ENCODE results near the gene NKX6-1. TPM values are rescaled to one million over a fixed set of nuclear protein-coding genes. Genes with fewer than 3 reads are reported as not detected.

The NKX6-1 gene
- total and polyA plus RNA-seq, 2 experiments from 2014 or later: 0.11 TPM; not detected in 1

- H4K20me1 ChIP-seq (ENCODE audit: insufficient read depth): no peaks in the 10 kb centered on the region
- 5 to 21% methylated on average over 1 of the region's 1 CpG for WGBS, 2 experiments (ENCODE audit: low coverage in 1 of 2, low lambda C conversion rate in 2 of 2, missing lambda C conversion rate in 2 of 2)
Measured at GRCh38 chr4:84459783-84460182, 39.3 kb downstream of the NKX6-1 start.

GRCh38 chr4:84456157-84456556 is 42.9 kb downstream of the NKX6-1 start:
- 23 to 35% methylated on average over 4 of the region's 4 CpGs for WGBS, 2 experiments (ENCODE audit: low coverage in 1 of 2, low lambda C conversion rate in 2 of 2, missing lambda C conversion rate in 2 of 2)
- Histone ChIP-seq H3K9me3 (ENCODE audit: low read depth) (no peaks in the 10 kb centered on the region), H2AFZ (no peak overlapping the region), H4K20me1 (ENCODE audit: insufficient read depth) (no peaks in the 10 kb centered on the region), H3K9me2 (ENCODE audit: insufficient read depth) (no peaks in the 10 kb centered on the region), H3K36me3 (ENCODE audit: low read depth) (no peaks in the 10 kb centered on the region), H3K9ac (no peak overlapping the region), H3K27me3 (replicated peaks; ENCODE audit: insufficient read depth) (no peaks in the 10 kb centered on the region), H3F3A (ENCODE audit: insufficient read depth) (no peaks in the 10 kb centered on the region), H3K79me2 (ENCODE audit: insufficient read depth) (no peaks in the 10 kb centered on the region), H3K27ac (no peak overlapping the region), H3K4me3 (no peak overlapping the region), H3K4me1 (ENCODE audit: insufficient read depth) (no peaks in the 10 kb centered on the region), H3K4me2 (ENCODE audit: unreplicated experiment) (no peak overlapping the region)
- no peak for DNase-seq
- in situ Hi-C loops (cut with MboI): no loop called here
- TF ChIP-seq EZH2 (IDR thresholded peaks at IDR 0.05; ENCODE audit: insufficient read depth, poor library complexity, severe bottlenecking): no peak
- no peak for TF ChIP-seq EZH2phosphoT487 (IDR thresholded peaks at IDR 0.05; ENCODE audit: insufficient read depth, low read depth)

More at GRCh38 chr4:84459783-84460182, 39.3 kb downstream of the NKX6-1 start:
- H2AFZ ChIP-seq: no peak overlapping the region
- no peaks in the 10 kb centered on the region; the same call in 1 of the 2 replicates for H3K9me2 ChIP-seq (ENCODE audit: insufficient read depth)
- H3K9me3 ChIP-seq (ENCODE audit: low read depth): peaks cover 2% of the 10 kb centered on the region
- no peaks in the 10 kb centered on the region for H3K4me1 ChIP-seq (ENCODE audit: insufficient read depth)
- no peak overlapping the region for H3K27ac ChIP-seq
- TF ChIP-seq EZH2 (IDR thresholded peaks at IDR 0.05; ENCODE audit: insufficient read depth, poor library complexity, severe bottlenecking) (no peak), EZH2phosphoT487 (IDR thresholded peaks at IDR 0.05; ENCODE audit: insufficient read depth, low read depth) (no peak)
- H3F3A ChIP-seq (ENCODE audit: insufficient read depth): no peaks in the 10 kb centered on the region
- H3K27me3 ChIP-seq (replicated peaks; ENCODE audit: insufficient read depth): no peaks in the 10 kb centered on the region
- no peaks in the 10 kb centered on the region for H3K36me3 ChIP-seq (ENCODE audit: low read depth)
- in situ Hi-C loops (cut with MboI): no loop called here
- no peak overlapping the region for H3K4me2 ChIP-seq (ENCODE audit: unreplicated experiment)
- H3K79me2 ChIP-seq (ENCODE audit: insufficient read depth): no peaks in the 10 kb centered on the region
- no peak overlapping the region for H3K4me3 ChIP-seq
- DNase-seq: no peak
- H3K9ac ChIP-seq: no peak overlapping the region

- Histone ChIP-seq H3K4me2 (ENCODE audit: unreplicated experiment) (no peak overlapping the region), H3K9me3 (ENCODE audit: low read depth) (no peaks in the 10 kb centered on the region), H3K9ac (no peak overlapping the region), H2AFZ (no peak overlapping the region), H3K4me3 (no peak overlapping the region), H3K4me1 (ENCODE audit: insufficient read depth) (no peaks in the 10 kb centered on the region), H3K79me2 (ENCODE audit: insufficient read depth) (no peaks in the 10 kb centered on the region), H3K27me3 (replicated peaks; ENCODE audit: insufficient read depth) (no peaks in the 10 kb centered on the region), H3K27ac (no peak overlapping the region), H3K9me2 (ENCODE audit: insufficient read depth) (no peaks in the 10 kb centered on the region), H3F3A (ENCODE audit: insufficient read depth) (no peaks in the 10 kb centered on the region), H3K36me3 (ENCODE audit: low read depth) (no peaks in the 10 kb centered on the region), H4K20me1 (ENCODE audit: insufficient read depth) (no peaks in the 10 kb centered on the region)
- DNase-seq: peak; percentile 20
- TF ChIP-seq EZH2 (IDR thresholded peaks at IDR 0.05; ENCODE audit: insufficient read depth, poor library complexity, severe bottlenecking): no peak
- no peak for TF ChIP-seq EZH2phosphoT487 (IDR thresholded peaks at IDR 0.05; ENCODE audit: insufficient read depth, low read depth)
- in situ Hi-C loops (cut with MboI): no loop called here
- WGBS, 2 experiments (ENCODE audit: low coverage in 1 of 2, low lambda C conversion rate in 2 of 2, missing lambda C conversion rate in 2 of 2): 2 to 3% methylated on average over 3 of the region's 3 CpGs
Measured at GRCh38 chr4:84455697-84456096, 43.4 kb downstream of the NKX6-1 start.

- Histone ChIP-seq H3K9me3 (ENCODE audit: low read depth) (no peaks in the 10 kb centered on the region), H4K20me1 (ENCODE audit: insufficient read depth) (no peaks in the 10 kb centered on the region), H3K4me2 (ENCODE audit: unreplicated experiment) (no peak overlapping the region), H3K27ac (no peak overlapping the region), H3K36me3 (ENCODE audit: low read depth) (no peaks in the 10 kb centered on the region), H3K4me3 (no peak overlapping the region), H3K9me2 (ENCODE audit: insufficient read depth) (no peaks in the 10 kb centered on the region), H3K79me2 (ENCODE audit: insufficient read depth) (no peaks in the 10 kb centered on the region), H2AFZ (no peak overlapping the region), H3K9ac (no peak overlapping the region), H3K4me1 (ENCODE audit: insufficient read depth) (no peaks in the 10 kb centered on the region), H3K27me3 (replicated peaks; ENCODE audit: insufficient read depth) (no peaks in the 10 kb centered on the region; the same call in 1 of the 2 replicates), H3F3A (ENCODE audit: insufficient read depth) (no peaks in the 10 kb centered on the region)
- TF ChIP-seq EZH2 (IDR thresholded peaks at IDR 0.05; ENCODE audit: insufficient read depth, poor library complexity, severe bottlenecking) (no peak), EZH2phosphoT487 (IDR thresholded peaks at IDR 0.05; ENCODE audit: insufficient read depth, low read depth) (no peak)
- 27 to 32% methylated on average over 3 of the region's 3 CpGs for WGBS, 2 experiments (ENCODE audit: low coverage in 1 of 2, low lambda C conversion rate in 2 of 2, missing lambda C conversion rate in 2 of 2)
- peak; percentile 20 for DNase-seq
- in situ Hi-C loops (cut with MboI): no loop called here
Measured at GRCh38 chr4:84451546-84451945, 47.5 kb downstream of the NKX6-1 start.

GRCh38 chr4:84443523-84443922 is 55.6 kb downstream of the NKX6-1 start:
- Histone ChIP-seq H3K9ac (no peak overlapping the region), H3K79me2 (ENCODE audit: insufficient read depth) (no peaks in the 10 kb centered on the region), H4K20me1 (ENCODE audit: insufficient read depth) (no peaks in the 10 kb centered on the region), H3K4me1 (ENCODE audit: insufficient read depth) (no peaks in the 10 kb centered on the region), H3K4me2 (ENCODE audit: unreplicated experiment) (no peak overlapping the region), H3F3A (ENCODE audit: insufficient read depth) (no peaks in the 10 kb centered on the region), H3K9me2 (ENCODE audit: insufficient read depth) (no peaks in the 10 kb centered on the region), H3K4me3 (no peak overlapping the region), H3K36me3 (ENCODE audit: low read depth) (no peaks in the 10 kb centered on the region), H3K27me3 (replicated peaks; ENCODE audit: insufficient read depth) (peaks cover 7% of the 10 kb centered on the region), H3K27ac (no peak overlapping the region), H3K9me3 (ENCODE audit: low read depth) (no peaks in the 10 kb centered on the region), H2AFZ (no peak overlapping the region)
- WGBS, 2 experiments (ENCODE audit: low coverage in 1 of 2, low lambda C conversion rate in 2 of 2, missing lambda C conversion rate in 2 of 2): 70 to 71% methylated on average over 5 of the region's 5 CpGs
- DNase-seq: no peak
- in situ Hi-C loops (cut with MboI): no loop called here
- TF ChIP-seq EZH2phosphoT487 (IDR thresholded peaks at IDR 0.05; ENCODE audit: insufficient read depth, low read depth): no peak
- no peak for TF ChIP-seq EZH2 (IDR thresholded peaks at IDR 0.05; ENCODE audit: insufficient read depth, poor library complexity, severe bottlenecking)
